Lower lobe of right lung (tissue), 2 donors: ENCODE measurements around the gene ST7. TPM values are rescaled to one million over a fixed set of nuclear protein-coding genes. Genes with fewer than 3 reads are reported as not detected.

Source experiments
- ATAC-seq, 2 donors: fragments of 200-7000 bp; cut with Tn5 transposase; one replicate each; pipeline ENCODE4 v1.9.1; 2020 to 2022; ENCODE audit warnings: mild to moderate bottlenecking in 2 of 2, moderate library complexity in 2 of 2
- DNase-seq: peaks from one replicate; pipeline ENCODE4 v3.0.0-alpha.2; 2020
- H3K27ac ChIP-seq: fragments of 200-600 bp; one replicate; pipeline ENCODE4 v1.8.0; 2022
- H3K27me3 ChIP-seq: fragments of 200-600 bp; one replicate; pipeline ENCODE4 v1.8.0; 2022; ENCODE audit warnings: low read depth
- H3K36me3 ChIP-seq: fragments of 200-600 bp; one replicate; pipeline ENCODE4 v1.8.0; 2022; ENCODE audit warnings: mild to moderate bottlenecking
- H3K4me1 ChIP-seq: fragments of 200-600 bp; one replicate; pipeline ENCODE4 v1.8.0; 2022
- H3K4me3 ChIP-seq: fragments of 200-600 bp; one replicate; pipeline ENCODE4 v1.8.0; 2022; ENCODE audit warnings: mild to moderate bottlenecking
- H3K9me3 ChIP-seq: fragments of 200-600 bp; one replicate; pipeline ENCODE4 v1.8.0; 2022
- intact Hi-C: fragments of 100-400 bp; cut with DNase I; formaldehyde crosslinking; loops from one replicate; pipeline ENCODE4 v1.11.0; 2022
- total RNA-seq: library from RNA; stranded (reverse); fragmentation: NEBNext Ultra II Directional; extraction: Animal tissue kit (Norgen Biotek cat#: 25700); gene quantifications from one replicate; pipeline ENCODE4 v1.2.1, GENCODE V29; 2021
- TF ChIP-seq, protein P1 (sequence below): fragments of 200-600 bp; IDR thresholded peaks from one replicate; pipeline ENCODE4 v1.8.0; 2022; ENCODE audit warnings: antibody characterized with exemption, mild to moderate bottlenecking
- donor health status: DM: no; HTN: yes; CAD: no; lungs with severe emphysema.

ST7 gene
- total RNA-seq, 1 donor from 2014 or later, result 51.1 TPM

DNA sequence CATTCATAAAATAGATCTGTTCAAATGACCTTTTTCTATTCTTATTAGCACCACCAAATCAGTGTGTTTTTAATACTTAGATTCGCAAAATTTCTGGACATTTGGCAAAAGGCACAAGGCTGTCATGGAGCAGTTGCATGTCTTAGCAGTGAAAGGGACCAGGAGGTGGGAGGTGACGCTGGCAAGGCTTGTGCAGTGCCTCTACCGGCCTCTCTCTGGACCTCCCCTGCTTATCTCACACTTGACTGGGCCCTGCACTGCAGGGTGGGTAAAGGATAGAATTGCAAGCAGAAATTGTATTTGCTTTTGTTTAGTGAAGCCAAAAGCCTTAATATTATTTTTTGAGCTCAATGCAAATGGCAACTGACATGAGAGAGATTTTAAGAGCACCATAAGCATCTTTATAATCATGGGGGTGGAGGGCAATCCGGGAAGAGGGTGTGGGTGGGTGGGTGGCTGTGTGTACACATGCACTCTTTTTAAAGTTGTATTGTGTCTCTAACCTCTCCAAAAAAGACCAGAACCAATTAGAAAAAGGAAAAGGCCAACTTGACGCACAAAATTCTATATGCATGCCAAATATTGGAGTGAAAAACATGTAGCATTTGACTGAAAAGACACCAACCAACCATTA, 263.3 kb downstream of the ST7 start:
- no peaks in the 10 kb centered on the region for H3K9me3 ChIP-seq
- intact Hi-C loops, result loop anchor here (10.0 kb wide), 1 partner anchor 158 kb away; no protein-coding TSS in a partner anchor
- no peaks in the 10 kb centered on the region for H3K4me1 ChIP-seq
- ATAC-seq, result no peak
- no peaks in the 10 kb centered on the region for H3K27me3 ChIP-seq
- DNase-seq, result no peak
- H3K27ac ChIP-seq, result no peak overlapping the region
- TF ChIP-seq, protein P1, sequence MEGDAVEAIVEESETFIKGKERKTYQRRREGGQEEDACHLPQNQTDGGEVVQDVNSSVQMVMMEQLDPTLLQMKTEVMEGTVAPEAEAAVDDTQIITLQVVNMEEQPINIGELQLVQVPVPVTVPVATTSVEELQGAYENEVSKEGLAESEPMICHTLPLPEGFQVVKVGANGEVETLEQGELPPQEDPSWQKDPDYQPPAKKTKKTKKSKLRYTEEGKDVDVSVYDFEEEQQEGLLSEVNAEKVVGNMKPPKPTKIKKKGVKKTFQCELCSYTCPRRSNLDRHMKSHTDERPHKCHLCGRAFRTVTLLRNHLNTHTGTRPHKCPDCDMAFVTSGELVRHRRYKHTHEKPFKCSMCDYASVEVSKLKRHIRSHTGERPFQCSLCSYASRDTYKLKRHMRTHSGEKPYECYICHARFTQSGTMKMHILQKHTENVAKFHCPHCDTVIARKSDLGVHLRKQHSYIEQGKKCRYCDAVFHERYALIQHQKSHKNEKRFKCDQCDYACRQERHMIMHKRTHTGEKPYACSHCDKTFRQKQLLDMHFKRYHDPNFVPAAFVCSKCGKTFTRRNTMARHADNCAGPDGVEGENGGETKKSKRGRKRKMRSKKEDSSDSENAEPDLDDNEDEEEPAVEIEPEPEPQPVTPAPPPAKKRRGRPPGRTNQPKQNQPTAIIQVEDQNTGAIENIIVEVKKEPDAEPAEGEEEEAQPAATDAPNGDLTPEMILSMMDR, result no peak
- H3K4me3 ChIP-seq, result no peak overlapping the region
- peaks cover 19% of the 10 kb centered on the region for H3K36me3 ChIP-seq

DNA sequence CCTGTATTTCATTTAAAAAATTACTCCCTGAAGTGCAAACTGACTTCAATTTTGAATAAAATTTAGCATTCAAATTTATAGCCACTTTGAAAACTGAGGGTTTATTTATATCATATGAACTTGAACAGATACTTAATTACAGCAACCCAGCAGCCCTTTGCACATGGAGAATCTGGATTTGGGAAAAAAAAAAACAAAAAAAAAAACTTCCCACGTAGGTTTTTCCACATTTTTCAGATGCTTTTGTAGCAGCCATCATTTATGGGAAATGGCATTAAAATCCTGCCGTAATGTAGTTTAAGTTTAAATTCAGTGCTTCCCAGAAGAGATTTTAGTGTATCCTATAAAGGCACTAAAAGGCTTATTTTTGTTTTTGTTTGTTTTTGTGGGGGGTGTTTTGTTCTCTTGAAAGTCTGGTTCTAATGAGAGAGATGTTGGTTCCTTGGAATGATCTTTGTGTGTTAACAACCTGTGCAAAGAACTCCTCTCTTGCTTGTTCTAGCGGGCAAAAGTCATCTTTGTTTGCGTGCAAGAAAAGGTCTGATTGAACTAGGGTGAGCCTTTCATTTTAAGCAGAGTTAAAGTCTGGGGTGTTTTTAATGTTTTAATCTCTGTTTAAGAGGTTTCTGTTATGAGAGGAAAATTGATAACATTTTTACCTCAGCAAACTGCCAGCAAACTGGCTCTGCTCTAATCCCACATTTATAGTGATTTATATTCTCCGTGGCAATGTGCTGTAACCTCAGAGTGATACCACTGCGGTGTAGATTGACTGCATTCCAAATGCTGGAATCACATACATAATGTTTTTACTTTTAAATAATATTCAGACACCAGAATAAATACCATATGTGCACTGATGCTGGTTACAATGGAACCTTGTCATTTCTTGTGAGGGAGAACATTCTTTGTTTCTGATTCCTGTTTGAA, 264.1 kb downstream of the ST7 start:
- TF ChIP-seq, protein P1, result no peak
- intact Hi-C loops, result loop anchor here (10.0 kb wide), 1 partner anchor 157 kb away; no protein-coding TSS in a partner anchor
- DNase-seq, result no peak

DNA sequence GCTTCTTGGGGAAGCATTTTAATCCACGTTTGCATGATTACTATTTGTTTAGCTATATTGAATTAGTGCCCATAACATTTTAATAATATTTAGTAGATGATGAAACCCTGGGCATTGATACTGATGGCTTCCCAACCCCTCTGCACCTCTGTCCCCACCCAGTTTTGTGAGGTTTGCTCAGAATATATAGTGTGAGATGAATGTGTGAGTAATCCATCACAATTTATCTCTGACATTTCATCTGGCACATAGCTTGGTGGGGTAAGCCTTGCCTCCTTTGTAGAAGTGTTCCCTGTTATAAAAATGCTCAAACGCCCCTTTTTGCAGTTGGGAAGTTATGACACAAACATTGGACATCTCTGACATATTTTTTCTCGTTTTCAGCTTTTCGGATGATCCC, 265.4 kb downstream of the ST7 start:
- TF ChIP-seq, protein P1, result no peak
- intact Hi-C loops, result loop anchor here (10.0 kb wide), 1 partner anchor 156 kb away; no protein-coding TSS in a partner anchor

More for the DNA sequence above, 264.1 kb downstream of the ST7 start:
- no peak for ATAC-seq
- Histone ChIP-seq H3K27ac (no peak overlapping the region), H3K36me3 (peaks cover 27% of the 10 kb centered on the region), H3K9me3 (no peaks in the 10 kb centered on the region), H3K4me3 (no peak overlapping the region), H3K4me1 (no peaks in the 10 kb centered on the region), H3K27me3 (no peaks in the 10 kb centered on the region)

DNA sequence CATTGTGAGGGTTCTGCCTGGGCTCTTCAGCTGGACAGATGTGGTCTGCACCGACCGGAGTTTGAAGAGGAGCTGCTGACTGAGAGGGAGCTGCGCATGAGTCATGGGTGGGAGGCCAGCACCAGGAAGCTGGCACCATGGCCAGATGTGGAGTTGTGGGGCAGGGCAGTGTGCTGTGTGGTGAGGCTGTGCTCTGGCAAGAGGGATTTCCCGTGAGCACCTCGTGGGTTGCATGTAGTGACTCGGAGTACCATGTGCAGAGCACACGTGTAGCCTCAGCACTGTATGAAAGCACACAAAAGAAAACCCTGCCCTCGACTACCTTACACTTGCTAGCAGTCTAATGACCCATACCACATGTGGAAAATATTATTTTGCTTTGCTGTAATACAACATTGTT, 266.2 kb downstream of the ST7 start:
- Histone ChIP-seq H3K36me3 (peaks cover 45% of the 10 kb centered on the region), H3K27ac (no peak overlapping the region), H3K4me3 (no peak overlapping the region), H3K9me3 (no peaks in the 10 kb centered on the region), H3K27me3 (no peaks in the 10 kb centered on the region), H3K4me1 (no peaks in the 10 kb centered on the region)
- no peak for DNase-seq
- ATAC-seq, result no peak
- intact Hi-C loops, result loop anchor here (10.0 kb wide), 1 partner anchor 155 kb away; no protein-coding TSS in a partner anchor
- TF ChIP-seq, protein P1, result no peak

More for the DNA sequence above, 265.4 kb downstream of the ST7 start:
- Histone ChIP-seq H3K27me3 (no peaks in the 10 kb centered on the region), H3K4me1 (no peaks in the 10 kb centered on the region), H3K36me3 (peaks cover 40% of the 10 kb centered on the region), H3K9me3 (no peaks in the 10 kb centered on the region), H3K27ac (no peak overlapping the region), H3K4me3 (no peak overlapping the region)
- DNase-seq (no peak), ATAC-seq (no peak)

DNA sequence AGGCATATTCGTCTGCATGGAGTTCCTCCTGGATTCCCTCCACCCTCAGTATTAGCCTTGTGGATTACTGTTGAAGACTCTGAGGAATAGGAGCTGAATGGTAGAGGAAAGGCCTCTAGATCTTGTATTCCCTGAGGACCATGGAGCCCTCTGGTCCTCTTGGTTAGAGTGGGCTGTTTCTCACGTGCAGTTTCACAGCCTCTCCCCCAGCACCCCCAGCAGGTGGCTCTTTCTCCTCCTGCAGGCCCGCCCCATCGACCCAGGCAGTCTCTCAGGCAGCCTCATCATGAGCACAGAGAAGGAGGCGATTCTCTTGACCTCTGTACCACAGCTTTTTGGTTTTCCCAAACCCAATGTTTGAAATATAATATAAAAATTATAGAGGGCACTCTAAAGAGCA, 267.5 kb downstream of the ST7 start:
- H3K36me3 ChIP-seq, result peaks cover 45% of the 10 kb centered on the region
- DNase-seq (no peak), ATAC-seq (no peak)
- TF ChIP-seq, protein P1, result no peak
- no peaks in the 10 kb centered on the region for H3K4me1 ChIP-seq
- H3K9me3 ChIP-seq, result no peaks in the 10 kb centered on the region
- H3K27me3 ChIP-seq, result no peaks in the 10 kb centered on the region
- intact Hi-C loops, result no loop called here
- H3K27ac ChIP-seq, result no peak overlapping the region
- no peak overlapping the region for H3K4me3 ChIP-seq
